ENCODE results near the gene TCERG1L. TPM values are rescaled to one million over a fixed set of nuclear protein-coding genes. Genes with fewer than 3 reads are reported as not detected.

Gene TCERG1L
- polyA plus RNA-seq, 3 donors = not detected

DNA sequence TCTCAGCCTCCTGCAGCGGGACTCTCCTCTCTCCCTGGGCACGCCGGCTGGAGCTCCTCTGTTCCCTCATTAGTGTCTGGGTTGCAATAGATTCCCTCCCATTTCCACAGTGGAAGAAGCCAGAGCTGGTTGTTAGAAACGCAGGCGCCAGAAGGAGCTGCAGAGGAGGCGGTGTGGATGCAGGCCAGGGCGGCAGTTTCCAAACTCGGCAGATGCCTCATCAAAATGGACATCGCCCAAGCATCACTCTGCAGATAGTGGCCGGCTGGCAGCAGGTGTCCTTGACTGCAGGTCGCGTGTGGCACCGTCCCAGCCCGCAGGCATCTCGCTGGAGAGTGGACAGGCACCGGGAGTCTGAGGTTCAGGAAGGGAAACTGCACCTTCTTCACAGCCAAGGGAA lies 201.8 kb downstream of the TCERG1L start:
- Mint-ChIP-seq H3K36me3 (no peaks in the 10 kb centered on the region), H3K9me3 (peaks cover 5 to 34% (median 20%) of the 10 kb centered on the region in 7 donors), H3K27ac (no peak overlapping the region), H3K4me1 (no peaks in the 10 kb centered on the region), H3K27me3 (ENCODE audit: low read depth in 3 of 3) (peaks cover 4% of the 10 kb centered on the region in 3 donors), H3K4me3 (no peak overlapping the region)
- no peak overlapping the region for H2AFZ ChIP-seq (ENCODE audit: insufficient read depth, low read depth, low read length, poor library complexity, severe bottlenecking)
- no peak overlapping the region for H3K4me2 ChIP-seq (replicated peaks; ENCODE audit: extremely low read depth, low read length, poor library complexity, severe bottlenecking)
- H3K4me3 ChIP-seq (replicated peaks in 1 of 3; ENCODE audit: low read depth in 2 of 3, low read length in 3 of 3) = no peak overlapping the region
- no peak overlapping the region for H3K27ac ChIP-seq (ENCODE audit: low read depth in 1 of 2, low read length in 2 of 2)
- H3K36me3 ChIP-seq (replicated peaks in 1 of 2; ENCODE audit: control insufficient read depth in 1 of 2, insufficient read depth in 2 of 2, low read length in 2 of 2) = no peaks in the 10 kb centered on the region
- H3K4me1 ChIP-seq (ENCODE audit: control insufficient read depth in 1 of 2, insufficient read depth in 2 of 2, low read length in 2 of 2) = no peaks in the 10 kb centered on the region
- TF ChIP-seq, protein P1, sequence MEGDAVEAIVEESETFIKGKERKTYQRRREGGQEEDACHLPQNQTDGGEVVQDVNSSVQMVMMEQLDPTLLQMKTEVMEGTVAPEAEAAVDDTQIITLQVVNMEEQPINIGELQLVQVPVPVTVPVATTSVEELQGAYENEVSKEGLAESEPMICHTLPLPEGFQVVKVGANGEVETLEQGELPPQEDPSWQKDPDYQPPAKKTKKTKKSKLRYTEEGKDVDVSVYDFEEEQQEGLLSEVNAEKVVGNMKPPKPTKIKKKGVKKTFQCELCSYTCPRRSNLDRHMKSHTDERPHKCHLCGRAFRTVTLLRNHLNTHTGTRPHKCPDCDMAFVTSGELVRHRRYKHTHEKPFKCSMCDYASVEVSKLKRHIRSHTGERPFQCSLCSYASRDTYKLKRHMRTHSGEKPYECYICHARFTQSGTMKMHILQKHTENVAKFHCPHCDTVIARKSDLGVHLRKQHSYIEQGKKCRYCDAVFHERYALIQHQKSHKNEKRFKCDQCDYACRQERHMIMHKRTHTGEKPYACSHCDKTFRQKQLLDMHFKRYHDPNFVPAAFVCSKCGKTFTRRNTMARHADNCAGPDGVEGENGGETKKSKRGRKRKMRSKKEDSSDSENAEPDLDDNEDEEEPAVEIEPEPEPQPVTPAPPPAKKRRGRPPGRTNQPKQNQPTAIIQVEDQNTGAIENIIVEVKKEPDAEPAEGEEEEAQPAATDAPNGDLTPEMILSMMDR (IDR thresholded peaks at IDR 0.05) = no peak
- H3K27me3 ChIP-seq (ENCODE audit: control insufficient read depth in 2 of 2, insufficient read depth in 2 of 2, low read length in 2 of 2) = no peaks in the 10 kb centered on the region
- 95% methylated on average over 13 of the region's 16 CpGs for WGBS (ENCODE audit: insufficient coverage)
- intact Hi-C loops (cut with micrococcal nuclease) = no loop called here
- no peak for DNase-seq
- H3K79me2 ChIP-seq (ENCODE audit: insufficient read depth, low read length) = no peaks in the 10 kb centered on the region
- peaks cover 0 to 38% of the 10 kb centered on the region in 2 donors for H3K9me3 ChIP-seq (replicated peaks in 1 of 2; ENCODE audit: control insufficient read depth in 1 of 2, insufficient read depth in 1 of 2, low read length in 2 of 2)
- H4K20me1 ChIP-seq (ENCODE audit: insufficient read depth, low read length) = no peaks in the 10 kb centered on the region
- H3K9ac ChIP-seq (ENCODE audit: insufficient read depth, low read length, poor library complexity, severe bottlenecking) = no peak overlapping the region

DNA sequence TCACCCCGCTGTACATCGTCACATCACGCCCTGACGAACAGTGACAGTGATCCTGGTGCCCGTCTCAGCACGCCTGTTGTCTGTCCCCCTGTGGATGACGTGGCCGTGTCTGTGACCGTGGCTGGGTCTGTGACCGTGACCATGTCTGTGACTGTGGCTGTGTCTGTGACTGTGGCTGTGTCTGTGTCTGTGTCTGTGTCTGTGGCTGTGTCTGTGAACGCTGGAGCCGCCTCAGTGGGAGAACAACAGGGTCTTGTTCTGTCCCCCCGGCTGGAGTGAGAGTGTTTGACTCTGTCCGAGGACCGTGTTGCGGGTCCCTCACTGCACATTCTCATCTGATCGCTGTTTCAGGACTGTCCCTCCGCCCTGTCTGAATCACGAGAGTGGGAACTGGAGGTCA lies 202.2 kb downstream of the TCERG1L start:
- Histone ChIP-seq H3K79me2 (ENCODE audit: insufficient read depth, low read length) (no peaks in the 10 kb centered on the region), H3K9ac (ENCODE audit: insufficient read depth, low read length, poor library complexity, severe bottlenecking) (no peak overlapping the region), H3K4me2 (replicated peaks; ENCODE audit: extremely low read depth, low read length, poor library complexity, severe bottlenecking) (no peak overlapping the region), H3K4me1 (ENCODE audit: control insufficient read depth in 1 of 2, insufficient read depth in 2 of 2, low read length in 2 of 2) (no peaks in the 10 kb centered on the region), H3K4me3 (replicated peaks in 1 of 3; ENCODE audit: low read depth in 2 of 3, low read length in 3 of 3) (no peak overlapping the region), H3K27ac (ENCODE audit: low read depth in 1 of 2, low read length in 2 of 2) (no peak overlapping the region), H3K27me3 (ENCODE audit: control insufficient read depth in 2 of 2, insufficient read depth in 2 of 2, low read length in 2 of 2) (no peaks in the 10 kb centered on the region), H2AFZ (ENCODE audit: insufficient read depth, low read depth, low read length, poor library complexity, severe bottlenecking) (no peak overlapping the region), H3K36me3 (replicated peaks in 1 of 2; ENCODE audit: control insufficient read depth in 1 of 2, insufficient read depth in 2 of 2, low read length in 2 of 2) (no peaks in the 10 kb centered on the region), H3K9me3 (replicated peaks in 1 of 2; ENCODE audit: control insufficient read depth in 1 of 2, insufficient read depth in 1 of 2, low read length in 2 of 2) (peaks cover 0 to 38% of the 10 kb centered on the region in 2 donors), H4K20me1 (ENCODE audit: insufficient read depth, low read length) (no peaks in the 10 kb centered on the region)
- Mint-ChIP-seq H3K27me3 (ENCODE audit: low read depth in 3 of 3) (peaks cover 4 to 5% (median 4%) of the 10 kb centered on the region in 3 donors), H3K4me1 (no peaks in the 10 kb centered on the region), H3K4me3 (no peak overlapping the region), H3K27ac (no peak overlapping the region), H3K36me3 (no peaks in the 10 kb centered on the region), H3K9me3 (peaks cover 5 to 36% (median 20%) of the 10 kb centered on the region in 7 donors)
- DNase-seq = no peak
- intact Hi-C loops (cut with micrococcal nuclease) = no loop called here
- WGBS (ENCODE audit: insufficient coverage) = 92% methylated on average over 18 of the region's 19 CpGs
- TF ChIP-seq, protein P1 (IDR thresholded peaks at IDR 0.05) = no peak
